Measurements from ENCODE around the gene SOHLH1.

Gene SOHLH1

DNA sequence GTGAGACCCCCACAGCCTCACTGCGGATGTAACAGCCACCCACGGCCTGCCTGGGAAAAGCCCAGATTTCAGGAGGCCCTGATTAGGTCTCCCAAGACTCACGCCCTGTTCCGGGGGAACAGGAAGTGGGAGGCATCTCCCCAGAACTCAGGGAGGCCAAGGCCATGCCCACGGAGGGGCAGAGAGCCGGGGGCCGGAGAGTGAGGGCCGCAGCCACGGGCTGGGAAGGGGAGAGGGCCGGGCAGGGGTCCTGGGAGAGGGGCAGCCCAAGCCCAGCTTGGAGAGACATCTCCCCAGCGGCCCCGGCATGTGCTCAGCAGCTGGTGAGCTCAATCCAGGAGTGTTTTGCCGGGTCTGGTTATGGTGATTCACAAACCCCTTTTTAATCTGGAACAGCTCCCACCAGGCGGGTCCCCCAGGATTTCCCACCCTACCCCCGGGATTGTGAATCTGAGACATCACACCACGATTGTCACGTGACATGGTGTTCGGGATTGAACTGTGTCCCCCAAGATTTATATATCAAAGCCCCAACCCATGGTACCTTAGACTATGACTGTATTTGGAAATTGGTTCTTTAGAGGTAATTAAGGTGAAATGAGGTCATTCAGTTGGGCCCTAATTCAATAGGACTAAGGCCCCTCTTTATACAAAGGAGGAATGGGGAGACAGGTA lies 29.3 kb upstream of the SOHLH1 start:
- no peaks in the 10 kb centered on the region for H3K27me3 ChIP-seq (ENCODE audit: low read length)
- no peak overlapping the region for H2AFZ ChIP-seq (ENCODE audit: low read depth, low read length, severe bottlenecking)
- no peak overlapping the region for H3K27ac ChIP-seq (ENCODE audit: low read depth, low read length)
- H4K20me1 ChIP-seq (ENCODE audit: low read depth, low read length): no peaks in the 10 kb centered on the region
- TF ChIP-seq, protein P1, sequence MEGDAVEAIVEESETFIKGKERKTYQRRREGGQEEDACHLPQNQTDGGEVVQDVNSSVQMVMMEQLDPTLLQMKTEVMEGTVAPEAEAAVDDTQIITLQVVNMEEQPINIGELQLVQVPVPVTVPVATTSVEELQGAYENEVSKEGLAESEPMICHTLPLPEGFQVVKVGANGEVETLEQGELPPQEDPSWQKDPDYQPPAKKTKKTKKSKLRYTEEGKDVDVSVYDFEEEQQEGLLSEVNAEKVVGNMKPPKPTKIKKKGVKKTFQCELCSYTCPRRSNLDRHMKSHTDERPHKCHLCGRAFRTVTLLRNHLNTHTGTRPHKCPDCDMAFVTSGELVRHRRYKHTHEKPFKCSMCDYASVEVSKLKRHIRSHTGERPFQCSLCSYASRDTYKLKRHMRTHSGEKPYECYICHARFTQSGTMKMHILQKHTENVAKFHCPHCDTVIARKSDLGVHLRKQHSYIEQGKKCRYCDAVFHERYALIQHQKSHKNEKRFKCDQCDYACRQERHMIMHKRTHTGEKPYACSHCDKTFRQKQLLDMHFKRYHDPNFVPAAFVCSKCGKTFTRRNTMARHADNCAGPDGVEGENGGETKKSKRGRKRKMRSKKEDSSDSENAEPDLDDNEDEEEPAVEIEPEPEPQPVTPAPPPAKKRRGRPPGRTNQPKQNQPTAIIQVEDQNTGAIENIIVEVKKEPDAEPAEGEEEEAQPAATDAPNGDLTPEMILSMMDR (IDR thresholded peaks at IDR 0.05; ENCODE audit: insufficient read depth, low read length, poor library complexity, severe bottlenecking): no peak
- no peak for TF ChIP-seq EZH2phosphoT487 (conservative IDR thresholded peaks at IDR 0.05; ENCODE audit: low read length)
- no peaks in the 10 kb centered on the region for H3K36me3 ChIP-seq (ENCODE audit: low read length)
- H3F3A ChIP-seq (ENCODE audit: insufficient read depth): no peaks in the 10 kb centered on the region
- H3K79me2 ChIP-seq (ENCODE audit: insufficient read depth, low read length): no peaks in the 10 kb centered on the region
- H3K9ac ChIP-seq (ENCODE audit: low read length): no peak overlapping the region
- no peaks in the 10 kb centered on the region; the same call in 1 of the 2 replicates for H3K9me3 ChIP-seq (ENCODE audit: insufficient read depth, low read length)
- H3K4me3 ChIP-seq (ENCODE audit: insufficient read depth, low read length, poor library complexity, severe bottlenecking): no peak overlapping the region
- no peaks in the 10 kb centered on the region for H3K9me2 ChIP-seq (replicated peaks; ENCODE audit: insufficient read depth, low read length)
- no peak overlapping the region for H3K4me2 ChIP-seq (ENCODE audit: low read depth, low read length, poor library complexity, severe bottlenecking)

DNA sequence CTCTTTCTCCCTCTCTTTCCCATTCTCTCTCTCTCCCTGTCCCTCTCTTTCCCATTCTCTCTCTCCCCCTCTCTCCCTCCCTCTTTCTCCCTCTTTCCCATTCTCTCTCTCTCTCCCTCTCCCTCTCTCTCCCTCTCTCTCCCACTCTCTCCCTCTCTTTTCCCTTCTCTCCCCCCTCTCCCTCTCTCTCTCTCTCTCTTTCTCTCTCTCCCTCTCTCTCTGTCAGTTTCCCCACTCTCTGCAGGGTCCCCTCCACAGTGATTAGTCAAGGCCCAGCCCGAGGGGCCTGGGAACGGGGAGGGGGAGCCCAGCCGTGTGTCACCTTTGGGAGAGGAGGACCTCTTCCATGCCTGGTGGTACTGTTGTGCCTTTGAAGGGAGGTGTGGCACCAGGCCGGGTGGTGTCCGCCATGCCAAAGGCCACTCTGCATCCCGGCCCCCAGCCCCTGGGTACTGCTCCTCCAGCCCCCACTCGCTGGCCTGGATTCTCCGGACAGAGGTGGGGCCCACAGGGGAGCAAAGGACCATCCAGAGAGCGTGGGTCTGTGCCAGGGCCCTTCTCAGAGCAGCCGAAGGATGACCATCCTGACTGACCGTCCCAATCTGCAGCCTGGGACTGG lies 28.1 kb upstream of the SOHLH1 start:
- H3K9me2 ChIP-seq (replicated peaks; ENCODE audit: insufficient read depth, low read length): no peaks in the 10 kb centered on the region
- no peaks in the 10 kb centered on the region for H3K36me3 ChIP-seq (ENCODE audit: low read length)
- no peaks in the 10 kb centered on the region for H3K79me2 ChIP-seq (ENCODE audit: insufficient read depth, low read length)
- H3F3A ChIP-seq (ENCODE audit: insufficient read depth): no peaks in the 10 kb centered on the region
- H3K4me2 ChIP-seq (ENCODE audit: low read depth, low read length, poor library complexity, severe bottlenecking): no peak overlapping the region
- H3K4me3 ChIP-seq (ENCODE audit: insufficient read depth, low read length, poor library complexity, severe bottlenecking): no peak overlapping the region
- H3K27me3 ChIP-seq (ENCODE audit: low read length): no peaks in the 10 kb centered on the region
- no peaks in the 10 kb centered on the region for H4K20me1 ChIP-seq (ENCODE audit: low read depth, low read length)
- H2AFZ ChIP-seq (ENCODE audit: low read depth, low read length, severe bottlenecking): no peak overlapping the region
- H3K9me3 ChIP-seq (ENCODE audit: insufficient read depth, low read length): no peaks in the 10 kb centered on the region; the same call in 1 of the 2 replicates
- TF ChIP-seq EZH2phosphoT487 (conservative IDR thresholded peaks at IDR 0.05; ENCODE audit: low read length): no peak
- TF ChIP-seq, protein P1 (IDR thresholded peaks at IDR 0.05; ENCODE audit: insufficient read depth, low read length, poor library complexity, severe bottlenecking): no peak
- no peak overlapping the region for H3K27ac ChIP-seq (ENCODE audit: low read depth, low read length)
- no peak overlapping the region for H3K9ac ChIP-seq (ENCODE audit: low read length)

DNA sequence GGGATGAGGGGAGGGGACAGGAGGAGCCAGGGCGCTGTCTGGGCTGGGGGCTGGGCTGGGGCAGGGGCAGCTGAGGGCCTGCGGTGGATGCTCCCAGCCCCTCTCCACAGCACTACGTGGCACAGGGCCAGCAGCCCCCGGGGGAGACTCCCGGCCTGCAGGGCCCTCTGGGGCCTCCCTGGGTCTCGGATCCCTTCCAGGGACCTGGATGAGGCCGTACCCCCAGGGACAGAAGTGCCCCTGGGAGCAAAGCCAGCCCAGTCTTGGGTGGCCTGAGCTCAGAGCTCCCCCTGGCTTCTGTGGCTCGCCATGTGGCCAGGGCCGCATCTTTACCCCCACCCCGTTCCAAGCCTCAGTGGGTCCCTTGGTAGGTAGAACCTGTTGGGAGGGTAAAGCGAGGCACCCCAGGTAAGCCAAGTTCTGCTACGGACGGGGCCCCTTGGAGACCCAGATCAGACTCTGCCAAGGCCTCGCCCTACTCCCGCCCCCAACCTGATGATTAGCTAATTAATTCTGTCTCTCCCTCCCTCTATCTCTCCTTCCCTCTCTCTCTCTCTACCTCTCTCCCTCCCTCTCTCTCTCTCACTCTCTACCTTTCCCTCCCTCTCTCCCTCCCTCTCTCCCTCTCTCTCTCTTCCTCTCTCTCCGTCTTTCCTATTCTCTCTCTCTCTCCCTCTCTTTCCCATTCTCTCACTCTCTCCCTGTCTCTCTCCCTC lies 27.0 kb upstream of the SOHLH1 start:
- Histone ChIP-seq H4K20me1 (ENCODE audit: low read depth, low read length) (no peaks in the 10 kb centered on the region), H2AFZ (ENCODE audit: low read depth, low read length, severe bottlenecking) (no peak overlapping the region), H3K4me2 (ENCODE audit: low read depth, low read length, poor library complexity, severe bottlenecking) (no peak overlapping the region), H3K9ac (ENCODE audit: low read length) (no peak overlapping the region), H3K9me3 (ENCODE audit: insufficient read depth, low read length) (no peaks in the 10 kb centered on the region; the same call in 1 of the 2 replicates), H3K27ac (ENCODE audit: low read depth, low read length) (no peak overlapping the region), H3K4me3 (ENCODE audit: insufficient read depth, low read length, poor library complexity, severe bottlenecking) (no peak overlapping the region), H3K27me3 (ENCODE audit: low read length) (no peaks in the 10 kb centered on the region), H3K9me2 (replicated peaks; ENCODE audit: insufficient read depth, low read length) (no peaks in the 10 kb centered on the region), H3K36me3 (ENCODE audit: low read length) (no peaks in the 10 kb centered on the region), H3K79me2 (ENCODE audit: insufficient read depth, low read length) (no peaks in the 10 kb centered on the region), H3F3A (ENCODE audit: insufficient read depth) (no peaks in the 10 kb centered on the region)
- TF ChIP-seq, protein P1 (IDR thresholded peaks at IDR 0.05; ENCODE audit: insufficient read depth, low read length, poor library complexity, severe bottlenecking): no peak
- no peak for TF ChIP-seq EZH2phosphoT487 (conservative IDR thresholded peaks at IDR 0.05; ENCODE audit: low read length)
